Panc1 (cell line): ENCODE results near the gene PCSK2. TPM values are rescaled to one million over a fixed set of nuclear protein-coding genes. Genes with fewer than 3 reads are reported as not detected.

ENCODE experiments used
- ATAC-seq: fragments of 200-7000 bp; cut with Tn5 transposase; 2 replicates; pipeline ENCODE4 v1.9.1; 2020; ENCODE audit warnings: mild to moderate bottlenecking, moderate library complexity
- BruUV-seq: library from RNA; stranded (reverse); fragments of 400-500 nt; replicated peaks from 2 replicates; lab custom pipeline; 2021; lab: Mats Ljungman, UMichigan
- CTCF ChIA-PET: fragments of 300-600 bp; sonication (Branson Sonifier 250); formaldehyde crosslinking; loops from one replicate; lab custom pipeline; 2022; ENCODE audit warnings: antibody characterized with exemption; lab: Charles Lee
- POLR2A ChIA-PET: fragments of 300-600 bp; sonication (Branson Sonifier 250); formaldehyde crosslinking; loops from one replicate; lab custom pipeline; 2022; ENCODE audit warnings: antibody characterized with exemption; lab: Charles Lee
- DNase-seq: peaks from one replicate; pipeline ENCODE4 v3.0.0-alpha.2; 2010; ENCODE audit warnings: low read depth, low spot score
- H3K27ac ChIP-seq: 2 replicates; pipeline ENCODE4 v1.5.1; 2011; ENCODE audit warnings: mild to moderate bottlenecking, low read length, inconsistent platforms
- H3K27me3 ChIP-seq: fragments of 200-500 bp; sonication (Bioruptor generic); 2 replicates; pipeline ENCODE4 v1.6.0; 2014; ENCODE audit warnings: low read length, inconsistent platforms; ENCODE audit not compliant: control insufficient read depth, insufficient read depth
- H3K36me3 ChIP-seq: fragments of 200-500 bp; sonication (Bioruptor generic); 2 replicates; pipeline ENCODE4 v1.5.1; 2014; ENCODE audit warnings: inconsistent platforms, mild to moderate bottlenecking, low read length, moderate library complexity; ENCODE audit not compliant: control insufficient read depth, insufficient read depth
- H3K4me1 ChIP-seq: 2 replicates; pipeline ENCODE4 v1.5.1; 2011; ENCODE audit warnings: inconsistent platforms, mild to moderate bottlenecking, low read length, moderate library complexity; ENCODE audit not compliant: control insufficient read depth, insufficient read depth
- H3K4me3 ChIP-seq, 2 experiments: 2 replicates each; pipeline ENCODE4 v1.5.1; 2011 to 2012; ENCODE audit warnings: low read depth in 2 of 2, low read length in 2 of 2, mild to moderate bottlenecking in 2 of 2, inconsistent platforms in 1 of 2, moderate library complexity in 1 of 2
- H3K9me3 ChIP-seq: fragments of 200-500 bp; sonication (Bioruptor generic); 2 replicates; pipeline ENCODE4 v1.5.1; 2014; ENCODE audit warnings: low read depth, mild to moderate bottlenecking, inconsistent platforms, low read length, moderate library complexity; ENCODE audit not compliant: control insufficient read depth, insufficient read depth
- CTCF ChIP-seq: fragments of 450-650 bp; IDR thresholded peaks from 2 replicates; pipeline ENCODE4 v1.5.1; 2017; ENCODE audit warnings: mild to moderate bottlenecking
- POLR2AphosphoS5 ChIP-seq: IDR thresholded peaks from 2 replicates; pipeline ENCODE4 v1.6.1; 2012; ENCODE audit warnings: mild to moderate bottlenecking, low read depth, low read length, moderate library complexity
- REST ChIP-seq, 2 experiments: IDR thresholded peaks; 2 replicates each; pipeline ENCODE4 v1.6.1; 2011 to 2012; ENCODE audit warnings: low read depth in 2 of 2, control low read depth in 1 of 2, low read length in 1 of 2, mild to moderate bottlenecking in 1 of 2, moderate library complexity in 1 of 2; ENCODE audit not compliant: insufficient read depth in 1 of 2
- SIN3A ChIP-seq: IDR thresholded peaks from 2 replicates; pipeline ENCODE4 v1.6.1; 2012; ENCODE audit warnings: low read depth, mild to moderate bottlenecking, low read length, moderate library complexity, borderline replicate concordance; ENCODE audit not compliant: insufficient read depth
- TCF7L2 ChIP-seq: IDR thresholded peaks from 2 replicates; pipeline ENCODE4 v1.6.1; 2011; ENCODE audit warnings: mild to moderate bottlenecking, low read depth, low read length, inconsistent platforms
- in situ Hi-C: cut with HindIII; loops from 2 replicates; pipeline ENCODE4 v1.10.0; 2016; ENCODE audit warnings: low sequenced_read_pairs, low pct_unique_long_range_greater_than_20kb
- intact Hi-C: fragments of 100-400 bp; cut with micrococcal nuclease; formaldehyde crosslinking; loops from one replicate; pipeline ENCODE4 v1.10.0; 2022; ENCODE audit not compliant: unreplicated experiment
- total RNA-seq: library from RNA; stranded (reverse); gene quantifications from one replicate; pipeline ENCODE4 v1.2.1, GENCODE V29; 2021; ENCODE audit not compliant: unreplicated experiment

The PCSK2 gene
- total RNA-seq, 1 experiment from 2014 or later: not detected

GRCh38 chr20:17210387-17210786, 16.5 kb upstream of the PCSK2 start:
- TF ChIP-seq TCF7L2: no peak
- no peak for TF ChIP-seq REST (IDR thresholded peaks at IDR 0.05; ENCODE audit: insufficient read depth in 1 of 2, low read depth in 2 of 2, low read length in 1 of 2)
- no peak for TF ChIP-seq POLR2AphosphoS5
- no peak for TF ChIP-seq CTCF
- TF ChIP-seq SIN3A: no peak
- H3K4me3 ChIP-seq: no peak overlapping the region
- no peaks in the 10 kb centered on the region for H3K4me1 ChIP-seq
- H3K27me3 ChIP-seq: no peaks in the 10 kb centered on the region
- H3K27ac ChIP-seq: no peak overlapping the region
- POLR2A ChIA-PET: no interaction called here
- ATAC-seq (no peak), DNase-seq (no peak)
- CTCF ChIA-PET: no interaction called here
- H3K36me3 ChIP-seq: no peaks in the 10 kb centered on the region
- no TSS peak for BruUV-seq
- no peaks in the 10 kb centered on the region for H3K9me3 ChIP-seq
- in situ Hi-C loops: no loop called here
- intact Hi-C loops: no loop called here

- TF ChIP-seq SIN3A (no peak), CTCF (no peak), REST (IDR thresholded peaks at IDR 0.05; ENCODE audit: insufficient read depth in 1 of 2, low read depth in 2 of 2, low read length in 1 of 2) (no peak), TCF7L2 (no peak), POLR2AphosphoS5 (no peak)
- POLR2A ChIA-PET: no interaction called here
- no peaks in the 10 kb centered on the region for H3K9me3 ChIP-seq
- H3K36me3 ChIP-seq: no peaks in the 10 kb centered on the region
- intact Hi-C loops: no loop called here
- CTCF ChIA-PET: interaction anchor here (0.6 kb wide), 1 partner anchor 107 kb away, joined by 3 read pairs; no protein-coding TSS in a partner anchor
- H3K27ac ChIP-seq: no peak overlapping the region
- no peaks in the 10 kb centered on the region for H3K27me3 ChIP-seq
- no peaks in the 10 kb centered on the region for H3K4me1 ChIP-seq
- no peak overlapping the region for H3K4me3 ChIP-seq
- in situ Hi-C loops: no loop called here
- BruUV-seq: no TSS peak
- no peak for DNase-seq
- ATAC-seq: no peak
These were observed 15.9 kb upstream of the PCSK2 start for GRCh38 chr20:17210983-17211382.
